ENCODE data around the gene MYO10. TPM values are rescaled to one million over a fixed set of nuclear protein-coding genes. Genes with fewer than 3 reads are reported as not detected.
"Not testable (repeated sequence)": the region's sequence is repeated elsewhere in the genome, so short reads cannot be mapped to it uniquely, and the experiment has no call there.

The MYO10 gene
- polyA plus RNA-seq, 1 donor: 30.7 TPM

GRCh38 chr5:16772556-16772955 is 163.5 kb downstream of the MYO10 start:
- Histone ChIP-seq H3K27ac (ENCODE audit: low read length) (no peak overlapping the region), H3K36me3 (ENCODE audit: control insufficient read depth, insufficient read depth, low read length) (peaks cover 22% of the 10 kb centered on the region), H3K9me3 (ENCODE audit: control insufficient read depth, low read depth, low read length) (no peaks in the 10 kb centered on the region), H3K27me3 (ENCODE audit: control insufficient read depth, insufficient read depth, low read length) (no peaks in the 10 kb centered on the region), H3K4me1 (ENCODE audit: control insufficient read depth, insufficient read depth, low read length) (no peaks in the 10 kb centered on the region), H3K4me3 (ENCODE audit: low read length) (no peak overlapping the region)
- no peak for DNase-seq
- no CpG with 5 or more reads among the region's 3 CpGs for WGBS (ENCODE audit: insufficient coverage, low lambda C conversion rate)

DNA sequence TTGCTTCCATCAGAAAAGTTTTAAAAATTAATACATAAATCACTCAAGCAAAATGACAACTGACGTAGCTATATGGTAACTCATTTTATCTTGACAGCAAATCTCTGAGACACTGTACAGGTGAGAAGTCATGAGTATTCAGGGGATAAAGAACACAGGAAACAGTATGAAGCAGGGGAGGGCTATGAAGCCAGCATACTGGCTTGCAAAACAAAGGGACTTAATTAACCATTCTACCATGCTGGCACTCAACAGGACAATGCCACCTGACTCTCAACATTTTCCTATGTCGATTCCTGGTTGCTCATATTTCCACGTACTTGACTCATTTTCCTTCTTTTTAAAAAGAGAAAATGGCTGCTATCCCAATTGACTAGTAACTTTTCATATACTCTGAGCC is 167.9 kb downstream of the MYO10 start:
- no CpG with 5 or more reads among the region's 3 CpGs for WGBS (ENCODE audit: insufficient coverage, low lambda C conversion rate)
- Histone ChIP-seq H3K4me1 (ENCODE audit: control insufficient read depth, insufficient read depth, low read length) (no peaks in the 10 kb centered on the region), H3K9me3 (ENCODE audit: control insufficient read depth, low read depth, low read length) (no peaks in the 10 kb centered on the region), H3K27me3 (ENCODE audit: control insufficient read depth, insufficient read depth, low read length) (no peaks in the 10 kb centered on the region), H3K27ac (ENCODE audit: low read length) (no peak overlapping the region), H3K36me3 (ENCODE audit: control insufficient read depth, insufficient read depth, low read length) (peaks cover 35% of the 10 kb centered on the region), H3K4me3 (ENCODE audit: low read length) (no peak overlapping the region)
- DNase-seq: no peak

DNA sequence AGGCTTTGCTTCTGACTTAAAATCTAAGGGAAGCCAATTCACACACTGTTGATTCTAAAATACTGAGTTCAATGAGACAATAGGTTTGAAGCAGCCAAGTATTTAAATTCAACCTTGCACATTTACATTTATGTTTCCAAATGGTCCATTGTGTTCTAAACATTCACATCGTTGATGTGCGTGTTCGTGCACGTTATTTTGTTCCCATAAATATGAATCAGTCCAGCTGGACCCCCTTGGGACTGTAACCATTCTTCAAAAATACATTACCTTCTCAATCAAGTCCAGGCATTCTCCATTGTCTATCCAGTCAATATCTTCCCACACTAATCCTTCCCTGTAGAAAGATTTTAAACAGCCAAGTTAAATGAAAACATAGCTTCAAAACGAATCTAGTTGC is 172.9 kb downstream of the MYO10 start:
- Histone ChIP-seq H3K4me1 (ENCODE audit: control insufficient read depth, insufficient read depth, low read length) (no peaks in the 10 kb centered on the region), H3K9me3 (ENCODE audit: control insufficient read depth, low read depth, low read length) (no peaks in the 10 kb centered on the region), H3K27ac (ENCODE audit: low read length) (no peak overlapping the region), H3K4me3 (ENCODE audit: low read length) (no peak overlapping the region), H3K36me3 (ENCODE audit: control insufficient read depth, insufficient read depth, low read length) (peaks cover 52% of the 10 kb centered on the region), H3K27me3 (ENCODE audit: control insufficient read depth, insufficient read depth, low read length) (no peaks in the 10 kb centered on the region)
- 96% methylated on average over 4 of the region's 5 CpGs for WGBS (ENCODE audit: insufficient coverage, low lambda C conversion rate)
- no peak for DNase-seq

DNA sequence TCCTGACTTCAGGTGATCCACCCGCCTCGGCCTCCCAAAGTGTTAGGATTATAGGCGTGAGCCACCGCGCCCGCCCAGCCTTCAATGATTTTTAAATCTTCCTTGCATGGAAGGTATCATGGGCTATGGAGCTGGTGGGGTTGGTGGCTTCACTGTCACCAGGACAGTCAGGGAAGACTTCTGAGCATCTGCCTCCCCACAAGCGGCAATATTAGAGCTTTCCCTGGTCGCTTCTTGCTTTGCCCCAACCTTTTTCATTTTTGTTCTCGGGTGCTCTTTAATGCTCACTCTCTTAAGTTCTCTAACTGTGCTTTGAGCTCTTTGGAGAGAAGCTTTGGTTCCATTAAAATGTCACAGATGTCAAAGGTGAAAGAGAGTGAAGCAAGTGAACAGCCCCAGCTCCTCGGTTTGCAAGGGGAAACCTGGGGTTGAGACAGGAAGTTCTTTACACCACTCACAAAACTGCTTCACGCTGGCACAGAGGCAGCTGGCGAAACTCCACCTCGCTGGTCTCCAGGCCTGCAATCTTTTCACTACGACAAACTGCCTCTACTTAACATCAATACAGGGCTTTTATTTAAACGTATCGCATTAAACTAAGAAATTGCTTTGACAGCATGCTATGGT is 176.8 kb downstream of the MYO10 start:
- H3K27me3 ChIP-seq (ENCODE audit: control insufficient read depth, insufficient read depth, low read length): no peaks in the 10 kb centered on the region
- no peak overlapping the region for H3K27ac ChIP-seq (ENCODE audit: low read length)
- H3K9me3 ChIP-seq (ENCODE audit: control insufficient read depth, low read depth, low read length): no peaks in the 10 kb centered on the region
- 92% methylated on average over 2 of the region's 16 CpGs for WGBS (ENCODE audit: insufficient coverage, low lambda C conversion rate)
- peaks cover 6% of the 10 kb centered on the region for H3K4me1 ChIP-seq (ENCODE audit: control insufficient read depth, insufficient read depth, low read length)
- no peak for DNase-seq
- no peak overlapping the region for H3K4me3 ChIP-seq (ENCODE audit: low read length)
- peaks cover 60% of the 10 kb centered on the region for H3K36me3 ChIP-seq (ENCODE audit: control insufficient read depth, insufficient read depth, low read length)

- Histone ChIP-seq H3K36me3 (ENCODE audit: control insufficient read depth, insufficient read depth, low read length) (peaks cover 53% of the 10 kb centered on the region), H3K4me3 (ENCODE audit: low read length) (no peak overlapping the region), H3K9me3 (ENCODE audit: control insufficient read depth, low read depth, low read length) (no peaks in the 10 kb centered on the region), H3K27me3 (ENCODE audit: control insufficient read depth, insufficient read depth, low read length) (no peaks in the 10 kb centered on the region), H3K27ac (ENCODE audit: low read length) (peak overlapping the region; percentile 45), H3K4me1 (ENCODE audit: control insufficient read depth, insufficient read depth, low read length) (peaks cover 6% of the 10 kb centered on the region)
- WGBS (ENCODE audit: insufficient coverage, low lambda C conversion rate): no CpG with 5 or more reads among the region's 8 CpGs
- DNase-seq: peak; percentile 56 to 82
These were observed 178.0 kb downstream of the MYO10 start for GRCh38 chr5:16757989-16758501.

GRCh38 chr5:16757577-16757976 is 178.5 kb downstream of the MYO10 start:
- H3K27me3 ChIP-seq (ENCODE audit: control insufficient read depth, insufficient read depth, low read length); H3K9me3 ChIP-seq (ENCODE audit: control insufficient read depth, low read depth, low read length); H3K4me1 ChIP-seq (ENCODE audit: control insufficient read depth, insufficient read depth, low read length); H3K4me3 ChIP-seq (ENCODE audit: low read length); DNase-seq: not testable (repeated sequence)
- Histone ChIP-seq H3K36me3 (ENCODE audit: control insufficient read depth, insufficient read depth, low read length) (peaks cover 51% of the 10 kb centered on the region), H3K27ac (ENCODE audit: low read length) (peak overlapping the region; percentile 39)
- WGBS (ENCODE audit: insufficient coverage, low lambda C conversion rate): 100% methylated on average over 1 of the region's 6 CpGs

- no CpG with 5 or more reads among the region's 6 CpGs for WGBS (ENCODE audit: insufficient coverage, low lambda C conversion rate)
- peaks cover 6% of the 10 kb centered on the region for H3K4me1 ChIP-seq (ENCODE audit: control insufficient read depth, insufficient read depth, low read length)
- no peaks in the 10 kb centered on the region for H3K9me3 ChIP-seq (ENCODE audit: control insufficient read depth, low read depth, low read length)
- no peak overlapping the region for H3K27ac ChIP-seq (ENCODE audit: low read length)
- no peak for DNase-seq
- no peak overlapping the region for H3K4me3 ChIP-seq (ENCODE audit: low read length)
- H3K27me3 ChIP-seq (ENCODE audit: control insufficient read depth, insufficient read depth, low read length): no peaks in the 10 kb centered on the region
- peaks cover 47% of the 10 kb centered on the region for H3K36me3 ChIP-seq (ENCODE audit: control insufficient read depth, insufficient read depth, low read length)
These were observed 178.9 kb downstream of the MYO10 start for GRCh38 chr5:16757146-16757545.

- no peak for DNase-seq
- Histone ChIP-seq H3K36me3 (ENCODE audit: control insufficient read depth, insufficient read depth, low read length) (peaks cover 42% of the 10 kb centered on the region), H3K4me1 (ENCODE audit: control insufficient read depth, insufficient read depth, low read length) (peaks cover 6% of the 10 kb centered on the region), H3K27me3 (ENCODE audit: control insufficient read depth, insufficient read depth, low read length) (no peaks in the 10 kb centered on the region), H3K27ac (ENCODE audit: low read length) (no peak overlapping the region), H3K9me3 (ENCODE audit: control insufficient read depth, low read depth, low read length) (no peaks in the 10 kb centered on the region), H3K4me3 (ENCODE audit: low read length) (no peak overlapping the region)
- no CpG with 5 or more reads among the region's 7 CpGs for WGBS (ENCODE audit: insufficient coverage, low lambda C conversion rate)
These were observed 179.4 kb downstream of the MYO10 start for GRCh38 chr5:16756692-16757091.

DNA sequence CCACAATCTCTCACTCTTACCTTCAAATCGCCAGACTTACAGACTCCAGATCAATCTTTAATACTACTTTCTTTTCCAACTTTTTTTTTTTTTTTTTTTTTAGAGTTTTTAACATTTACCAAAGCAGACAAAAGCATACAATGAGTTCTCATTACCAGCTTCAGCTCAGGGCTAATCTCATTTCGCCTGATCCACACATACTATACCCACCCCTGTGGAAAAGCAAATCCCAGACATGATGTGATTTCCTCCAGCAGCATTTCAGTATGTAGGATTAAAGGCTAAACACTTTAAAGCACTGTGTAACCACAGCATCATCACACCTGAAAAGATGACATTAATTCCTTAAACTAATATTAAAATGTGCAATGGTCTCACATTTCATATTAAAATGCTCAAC is 180.4 kb downstream of the MYO10 start:
- peaks cover 37% of the 10 kb centered on the region for H3K36me3 ChIP-seq (ENCODE audit: control insufficient read depth, insufficient read depth, low read length)
- H3K4me3 ChIP-seq (ENCODE audit: low read length): no peak overlapping the region
- no peak overlapping the region for H3K27ac ChIP-seq (ENCODE audit: low read length)
- WGBS (ENCODE audit: insufficient coverage, low lambda C conversion rate): 80% methylated on average over 1 of the region's 2 CpGs
- no peaks in the 10 kb centered on the region for H3K9me3 ChIP-seq (ENCODE audit: control insufficient read depth, low read depth, low read length)
- no peaks in the 10 kb centered on the region for H3K27me3 ChIP-seq (ENCODE audit: control insufficient read depth, insufficient read depth, low read length)
- peaks cover 6% of the 10 kb centered on the region for H3K4me1 ChIP-seq (ENCODE audit: control insufficient read depth, insufficient read depth, low read length)
- no peak for DNase-seq

- no CpG with 5 or more reads among the region's 3 CpGs for WGBS (ENCODE audit: insufficient coverage, low lambda C conversion rate)
- DNase-seq: no peak
- no peak overlapping the region for H3K27ac ChIP-seq (ENCODE audit: low read length)
- no peak overlapping the region for H3K4me3 ChIP-seq (ENCODE audit: low read length)
- H3K9me3 ChIP-seq (ENCODE audit: control insufficient read depth, low read depth, low read length): no peaks in the 10 kb centered on the region
- peaks cover 38% of the 10 kb centered on the region for H3K36me3 ChIP-seq (ENCODE audit: control insufficient read depth, insufficient read depth, low read length)
- H3K27me3 ChIP-seq (ENCODE audit: control insufficient read depth, insufficient read depth, low read length): no peaks in the 10 kb centered on the region
- H3K4me1 ChIP-seq (ENCODE audit: control insufficient read depth, insufficient read depth, low read length): peaks cover 6% of the 10 kb centered on the region
These were observed 181.5 kb downstream of the MYO10 start for GRCh38 chr5:16754601-16755000.

DNA sequence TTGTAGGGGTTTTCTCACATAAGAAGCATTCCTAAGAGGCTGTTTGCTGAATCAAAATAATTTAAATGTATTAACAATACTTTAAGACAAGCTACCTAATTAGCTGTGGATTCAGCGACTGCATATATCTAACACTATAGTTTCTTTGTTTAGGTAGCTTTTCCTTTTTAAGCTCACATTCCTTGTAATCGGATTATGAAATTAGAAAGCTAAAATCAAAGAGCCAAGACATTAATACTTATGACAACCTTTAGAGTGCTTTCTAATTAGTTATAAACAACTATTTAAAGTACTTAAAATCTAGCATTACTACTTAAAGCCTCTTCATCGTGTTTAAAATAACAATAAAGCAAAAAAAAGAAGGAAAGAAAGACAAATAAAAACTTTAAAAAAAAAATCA is 182.0 kb downstream of the MYO10 start:
- Histone ChIP-seq H3K27me3 (ENCODE audit: control insufficient read depth, insufficient read depth, low read length) (no peaks in the 10 kb centered on the region), H3K36me3 (ENCODE audit: control insufficient read depth, insufficient read depth, low read length) (peaks cover 36% of the 10 kb centered on the region), H3K4me1 (ENCODE audit: control insufficient read depth, insufficient read depth, low read length) (peaks cover 6% of the 10 kb centered on the region), H3K9me3 (ENCODE audit: control insufficient read depth, low read depth, low read length) (no peaks in the 10 kb centered on the region), H3K4me3 (ENCODE audit: low read length) (no peak overlapping the region), H3K27ac (ENCODE audit: low read length) (no peak overlapping the region)
- no peak for DNase-seq
- WGBS (ENCODE audit: insufficient coverage, low lambda C conversion rate): 83% methylated on average over 3 of the region's 3 CpGs
